SK-N-MC (cell line): ENCODE data around the gene CBX1.

ENCODE experiments used
- DNase-seq: peaks from one replicate; pipeline ENCODE4 v3.0.0-alpha.2; 2011; ENCODE audit warnings: low read depth, low spot score
- H3K27ac ChIP-seq: fragments of 200-600 bp; sonication (generic); 2 replicates; pipeline ENCODE4 v1.5.1; 2016; ENCODE audit warnings: mixed run types
- H3K36me3 ChIP-seq: fragments of 200-600 bp; sonication (generic); 2 replicates; pipeline ENCODE4 v1.6.1; 2017; ENCODE audit warnings: antibody characterized with exemption, low read length, mixed read lengths; ENCODE audit not compliant: insufficient read depth
- H3K4me3 ChIP-seq: fragments of 200-600 bp; sonication (generic); 2 replicates; pipeline ENCODE4 v1.5.1; 2016
- H3K9ac ChIP-seq: fragments of 200-600 bp; sonication (generic); 2 replicates; pipeline ENCODE4 v1.8.0; 2017; ENCODE audit warnings: mixed run types, mixed read lengths; ENCODE audit not compliant: insufficient read length
- H3K9me3 ChIP-seq: fragments of 200-600 bp; sonication (generic); 2 replicates; pipeline ENCODE4 v1.6.1; 2017; ENCODE audit warnings: low read depth, mild to moderate bottlenecking, antibody characterized with exemption, low read length, moderate library complexity, mixed read lengths
- EZH2 ChIP-seq: fragments of 200-600 bp; sonication (generic); IDR thresholded peaks from one replicate; pipeline ENCODE4 v1.6.1; 2017; ENCODE audit warnings: antibody characterized with exemption
- FOXP2 ChIP-seq: optimal IDR thresholded peaks from 2 replicates; pipeline ENCODE3; 2011; ENCODE audit warnings: mild to moderate bottlenecking, moderate library complexity; ENCODE audit not compliant: insufficient read depth; ENCODE audit errors: extremely low read length, control extremely low read depth
- POLR2AphosphoS5 ChIP-seq: IDR thresholded peaks from 2 replicates; pipeline ENCODE4 v1.6.1; 2012; ENCODE audit warnings: mild to moderate bottlenecking, low read depth, low read length, borderline replicate concordance

The CBX1 gene

GRCh38 chr17:48030531-48030930 is 70.7 kb downstream of the CBX1 start:
- no peak for DNase-seq
- TF ChIP-seq EZH2, result no peak
- no peak for TF ChIP-seq FOXP2
- no peak for TF ChIP-seq POLR2AphosphoS5
- H3K9me3 ChIP-seq, result no peaks in the 10 kb centered on the region
- H3K36me3 ChIP-seq, result no peaks in the 10 kb centered on the region
- H3K9ac ChIP-seq, result no peak overlapping the region
- H3K4me3 ChIP-seq, result no peak overlapping the region
- no peak overlapping the region for H3K27ac ChIP-seq

GRCh38 chr17:48028736-48029135 is 72.5 kb downstream of the CBX1 start:
- no peak for DNase-seq
- no peaks in the 10 kb centered on the region for H3K9me3 ChIP-seq
- H3K4me3 ChIP-seq, result no peak overlapping the region
- H3K36me3 ChIP-seq, result no peaks in the 10 kb centered on the region
- H3K9ac ChIP-seq, result no peak overlapping the region
- no peak overlapping the region for H3K27ac ChIP-seq
- TF ChIP-seq EZH2, result no peak
- TF ChIP-seq POLR2AphosphoS5, result no peak
- no peak for TF ChIP-seq FOXP2

- no peaks in the 10 kb centered on the region for H3K36me3 ChIP-seq
- no peak for TF ChIP-seq POLR2AphosphoS5
- no peak for TF ChIP-seq EZH2
- no peak for TF ChIP-seq FOXP2
- H3K4me3 ChIP-seq, result no peak overlapping the region
- H3K9me3 ChIP-seq, result no peaks in the 10 kb centered on the region
- H3K27ac ChIP-seq, result no peak overlapping the region
- DNase-seq, result no peak
- no peak overlapping the region for H3K9ac ChIP-seq
These were observed 73.8 kb downstream of the CBX1 start for GRCh38 chr17:48027322-48027981.

- no peak overlapping the region for H3K9ac ChIP-seq
- no peak overlapping the region for H3K27ac ChIP-seq
These were observed 74.6 kb downstream of the CBX1 start for GRCh38 chr17:48026502-48027321.

GRCh38 chr17:48025904-48026501 is 75.3 kb downstream of the CBX1 start:
- H3K9ac ChIP-seq, result no peak overlapping the region
- no peaks in the 10 kb centered on the region for H3K36me3 ChIP-seq
- no peak for DNase-seq
- TF ChIP-seq EZH2, result no peak
- no peak for TF ChIP-seq POLR2AphosphoS5
- TF ChIP-seq FOXP2, result no peak
- peak overlapping the region; percentile 94 for H3K4me3 ChIP-seq
- H3K9me3 ChIP-seq, result no peaks in the 10 kb centered on the region
- H3K27ac ChIP-seq, result no peak overlapping the region

More at GRCh38 chr17:48026502-48027321, 74.6 kb downstream of the CBX1 start:
- H3K4me3 ChIP-seq, result no peak overlapping the region
- no peaks in the 10 kb centered on the region for H3K9me3 ChIP-seq
- no peak for DNase-seq
- no peaks in the 10 kb centered on the region for H3K36me3 ChIP-seq
- no peak for TF ChIP-seq FOXP2
- TF ChIP-seq POLR2AphosphoS5, result no peak
- no peak for TF ChIP-seq EZH2

GRCh38 chr17:48025040-48025903 is 76.0 kb downstream of the CBX1 start:
- Histone ChIP-seq H3K27ac (no peak overlapping the region), H3K36me3 (no peaks in the 10 kb centered on the region), H3K9ac (peak overlapping the region; percentile 43), H3K9me3 (no peaks in the 10 kb centered on the region), H3K4me3 (peak overlapping the region; percentile 94)
- TF ChIP-seq POLR2AphosphoS5, result no peak; the same call in 1 of the 2 replicates
- peak; percentile 89 for TF ChIP-seq FOXP2
- DNase-seq, result peak; percentile 73

- H3K36me3 ChIP-seq, result no peaks in the 10 kb centered on the region
- H3K4me3 ChIP-seq, result peak overlapping the region; percentile 94
- no peaks in the 10 kb centered on the region for H3K9me3 ChIP-seq
- TF ChIP-seq EZH2 (no peak), POLR2AphosphoS5 (no peak), FOXP2 (no peak)
- no peak overlapping the region for H3K27ac ChIP-seq
- no peak for DNase-seq
- no peak overlapping the region for H3K9ac ChIP-seq
These were observed 76.9 kb downstream of the CBX1 start for GRCh38 chr17:48024149-48025039.
